Testis (tissue), 2 donors: ENCODE measurements around the gene ELMO1.

Experiments used
- POLR2A ChIP-seq: fragments of 450-650 bp; IDR thresholded peaks from one replicate; pipeline ENCODE4 v1.6.1; 2017; ENCODE audit warnings: antibody characterized with exemption, mild to moderate bottlenecking, moderate library complexity
- TF ChIP-seq, protein P1 (sequence below), 3 experiments: fragments of 450-650 bp in 2 of 3; fragments of 200-600 bp in 1 of 3; sonication (generic) in 1 of 3; IDR thresholded peaks; one replicate each; pipeline ENCODE4 v1.5.1; 2016 to 2019; ENCODE audit warnings: antibody characterized with exemption in 3 of 3, mild to moderate bottlenecking in 2 of 3, moderate library complexity in 1 of 3

DNA sequence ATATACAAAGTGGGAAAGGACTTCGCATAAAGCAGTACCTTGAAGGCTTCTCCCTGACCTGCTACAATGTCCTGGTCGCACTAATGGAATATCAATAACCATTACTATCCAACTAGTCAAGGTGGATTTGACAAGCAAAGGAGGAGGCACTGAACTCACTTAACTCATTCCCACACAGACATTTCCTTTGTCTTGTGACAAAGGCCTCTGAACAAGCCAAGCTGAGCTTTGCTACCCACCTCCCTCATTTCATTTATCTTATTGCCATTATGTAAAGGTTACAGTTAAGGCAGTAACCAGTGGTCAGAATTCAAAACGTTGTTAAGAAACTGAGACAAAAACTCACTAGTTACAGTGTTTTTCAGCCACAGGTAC is 7.3 kb downstream of the ELMO1 start:
- TF ChIP-seq, protein P1, sequence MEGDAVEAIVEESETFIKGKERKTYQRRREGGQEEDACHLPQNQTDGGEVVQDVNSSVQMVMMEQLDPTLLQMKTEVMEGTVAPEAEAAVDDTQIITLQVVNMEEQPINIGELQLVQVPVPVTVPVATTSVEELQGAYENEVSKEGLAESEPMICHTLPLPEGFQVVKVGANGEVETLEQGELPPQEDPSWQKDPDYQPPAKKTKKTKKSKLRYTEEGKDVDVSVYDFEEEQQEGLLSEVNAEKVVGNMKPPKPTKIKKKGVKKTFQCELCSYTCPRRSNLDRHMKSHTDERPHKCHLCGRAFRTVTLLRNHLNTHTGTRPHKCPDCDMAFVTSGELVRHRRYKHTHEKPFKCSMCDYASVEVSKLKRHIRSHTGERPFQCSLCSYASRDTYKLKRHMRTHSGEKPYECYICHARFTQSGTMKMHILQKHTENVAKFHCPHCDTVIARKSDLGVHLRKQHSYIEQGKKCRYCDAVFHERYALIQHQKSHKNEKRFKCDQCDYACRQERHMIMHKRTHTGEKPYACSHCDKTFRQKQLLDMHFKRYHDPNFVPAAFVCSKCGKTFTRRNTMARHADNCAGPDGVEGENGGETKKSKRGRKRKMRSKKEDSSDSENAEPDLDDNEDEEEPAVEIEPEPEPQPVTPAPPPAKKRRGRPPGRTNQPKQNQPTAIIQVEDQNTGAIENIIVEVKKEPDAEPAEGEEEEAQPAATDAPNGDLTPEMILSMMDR (IDR thresholded peaks at IDR 0.05), result no peak
- TF ChIP-seq POLR2A, result no peak
